ENCODE data around the gene PRPS1L1. TPM values are rescaled to one million over a fixed set of nuclear protein-coding genes. Genes with fewer than 3 reads are reported as not detected.

PRPS1L1 gene
- total and polyA plus RNA-seq, 2 experiments from 2014 or later = not detected

DNA sequence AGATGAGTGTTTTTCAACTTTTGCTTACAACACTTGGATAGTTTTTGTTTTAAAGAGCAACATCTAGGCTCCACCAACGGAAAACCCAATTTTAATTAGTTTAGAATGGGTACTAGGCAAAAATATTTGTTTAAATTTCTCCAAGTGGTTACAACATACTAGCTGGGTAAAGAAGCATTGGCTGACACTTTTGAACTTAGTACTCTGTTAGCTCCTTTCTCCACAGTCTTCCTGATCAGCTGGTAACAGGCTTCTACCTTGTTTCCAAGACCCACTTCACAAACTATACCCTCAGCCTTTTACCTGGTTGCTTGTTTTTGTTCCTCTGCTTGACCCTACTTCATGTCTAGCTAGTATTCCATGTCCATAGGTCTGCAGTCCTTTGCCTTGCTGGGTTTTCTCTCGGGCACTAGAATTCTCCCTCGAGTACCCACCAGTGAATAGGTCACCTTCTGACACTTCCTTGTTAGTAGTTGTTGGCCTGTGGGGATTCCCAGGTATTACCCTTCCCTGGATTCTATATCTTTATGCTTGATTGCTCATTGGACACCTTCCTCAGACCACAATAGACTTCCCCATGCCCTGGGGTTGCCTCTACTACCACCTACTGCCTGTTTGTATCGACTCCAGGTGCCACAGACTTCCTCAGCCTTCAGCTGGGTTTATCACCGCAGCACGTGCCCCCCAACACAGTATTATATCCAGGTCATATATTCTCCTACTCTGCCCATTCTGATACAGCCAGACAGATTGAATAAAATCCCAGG is 42.0 kb downstream of the PRPS1L1 start:
- Histone ChIP-seq H4K20me1 (ENCODE audit: insufficient read depth) (no peaks in the 10 kb centered on the region), H3K27ac (no peak overlapping the region), H3K36me3 (ENCODE audit: low read depth) (no peaks in the 10 kb centered on the region), H3K9me2 (ENCODE audit: insufficient read depth) (no peaks in the 10 kb centered on the region), H3F3A (ENCODE audit: insufficient read depth) (peaks cover 6% of the 10 kb centered on the region; the same call in 1 of the 2 replicates), H2AFZ (no peak overlapping the region), H3K27me3 (replicated peaks; ENCODE audit: insufficient read depth) (no peaks in the 10 kb centered on the region), H3K4me1 (ENCODE audit: insufficient read depth) (peaks cover 10% of the 10 kb centered on the region), H3K79me2 (ENCODE audit: insufficient read depth) (no peaks in the 10 kb centered on the region), H3K4me2 (ENCODE audit: unreplicated experiment) (no peak overlapping the region), H3K9me3 (ENCODE audit: low read depth) (no peaks in the 10 kb centered on the region), H3K4me3 (no peak overlapping the region), H3K9ac (no peak overlapping the region)
- TF ChIP-seq EZH2 (IDR thresholded peaks at IDR 0.05; ENCODE audit: insufficient read depth, poor library complexity, severe bottlenecking) (no peak), EZH2phosphoT487 (IDR thresholded peaks at IDR 0.05; ENCODE audit: insufficient read depth, low read depth) (no peak)
- no peak for DNase-seq
- 70 to 79% methylated on average over 6 of the region's 6 CpGs for WGBS, 2 experiments (ENCODE audit: low coverage in 1 of 2, low lambda C conversion rate in 2 of 2, missing lambda C conversion rate in 2 of 2)
- in situ Hi-C loops (cut with MboI) = no loop called here

DNA sequence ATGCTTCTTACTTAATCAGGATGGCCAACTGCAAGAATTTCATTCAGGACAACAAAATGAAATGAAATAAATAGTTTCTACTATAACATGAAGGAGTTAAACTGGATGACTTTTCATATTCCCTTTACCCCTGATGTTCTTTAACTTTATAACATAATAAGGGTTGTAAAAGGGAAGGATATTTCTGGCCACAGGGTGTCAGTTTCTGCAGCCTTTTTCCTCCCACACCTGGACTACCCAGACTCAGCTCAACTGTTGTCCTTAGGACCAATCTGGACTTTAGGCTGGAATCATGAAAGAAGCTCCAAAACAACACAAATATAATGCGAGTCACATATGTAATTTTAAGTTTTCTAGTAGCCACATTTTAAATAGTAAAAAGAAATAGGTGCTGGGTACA is 43.4 kb downstream of the PRPS1L1 start:
- TF ChIP-seq EZH2 (IDR thresholded peaks at IDR 0.05; ENCODE audit: insufficient read depth, poor library complexity, severe bottlenecking) = no peak
- no peak for TF ChIP-seq EZH2phosphoT487 (IDR thresholded peaks at IDR 0.05; ENCODE audit: insufficient read depth, low read depth)
- H4K20me1 ChIP-seq (ENCODE audit: insufficient read depth) = no peaks in the 10 kb centered on the region
- H2AFZ ChIP-seq = no peak overlapping the region
- H3K9ac ChIP-seq = no peak overlapping the region
- H3K9me2 ChIP-seq (ENCODE audit: insufficient read depth) = no peaks in the 10 kb centered on the region
- peaks cover 10% of the 10 kb centered on the region for H3K4me1 ChIP-seq (ENCODE audit: insufficient read depth)
- no peak overlapping the region for H3K4me3 ChIP-seq
- no peaks in the 10 kb centered on the region for H3K79me2 ChIP-seq (ENCODE audit: insufficient read depth)
- no peak overlapping the region for H3K4me2 ChIP-seq (ENCODE audit: unreplicated experiment)
- WGBS, 2 experiments (ENCODE audit: low coverage in 1 of 2, low lambda C conversion rate in 2 of 2, missing lambda C conversion rate in 2 of 2) = 40 to 56% methylated on average over 1 of the region's 1 CpG
- no peak for DNase-seq
- H3K9me3 ChIP-seq (ENCODE audit: low read depth) = no peaks in the 10 kb centered on the region
- H3F3A ChIP-seq (ENCODE audit: insufficient read depth) = peaks cover 6% of the 10 kb centered on the region; the same call in 1 of the 2 replicates
- no peak overlapping the region for H3K27ac ChIP-seq
- H3K27me3 ChIP-seq (replicated peaks; ENCODE audit: insufficient read depth) = no peaks in the 10 kb centered on the region
- in situ Hi-C loops (cut with MboI) = no loop called here
- H3K36me3 ChIP-seq (ENCODE audit: low read depth) = no peaks in the 10 kb centered on the region

DNA sequence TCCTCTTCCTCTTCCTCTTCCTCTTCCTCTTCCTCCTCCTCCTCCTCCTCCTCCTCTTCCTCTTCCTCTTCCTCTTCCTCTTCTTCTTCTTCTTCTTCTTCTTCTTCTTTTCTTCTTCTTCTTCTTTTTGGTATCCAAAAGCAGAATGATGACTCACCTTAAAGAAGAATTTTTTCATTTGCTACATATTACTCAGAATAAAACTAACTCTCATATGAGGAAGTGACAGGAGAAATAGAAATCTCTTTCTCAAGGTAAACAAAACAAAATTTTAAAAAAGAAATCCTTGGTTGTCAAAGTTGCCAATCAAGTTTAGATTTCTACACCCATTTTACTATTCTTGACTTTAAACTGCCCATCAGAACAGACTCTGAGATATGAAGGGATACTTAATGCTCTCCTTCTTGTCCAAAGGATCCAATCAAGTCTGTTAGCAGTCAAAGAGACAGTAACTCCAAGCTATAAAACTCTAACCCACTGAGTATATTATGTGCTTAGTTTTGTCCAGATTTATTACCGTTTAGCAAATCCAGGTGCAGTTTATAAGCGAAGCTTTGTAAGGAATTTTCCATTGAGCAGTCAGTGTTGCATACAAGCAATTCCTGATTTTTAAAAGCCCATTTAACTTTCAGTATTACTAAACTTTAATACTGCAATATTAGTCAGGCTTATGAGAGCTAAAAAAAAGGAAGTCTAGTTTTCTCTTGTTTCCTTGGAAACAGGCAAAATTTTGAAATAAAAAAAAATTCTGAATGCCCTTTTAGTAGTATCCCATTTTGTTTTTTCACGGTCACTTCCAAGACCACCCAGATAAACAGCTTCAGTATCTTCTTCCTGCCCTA is 44.2 kb downstream of the PRPS1L1 start:
- Histone ChIP-seq H3K9me2 (ENCODE audit: insufficient read depth) (no peaks in the 10 kb centered on the region), H4K20me1 (ENCODE audit: insufficient read depth) (no peaks in the 10 kb centered on the region), H3K27me3 (replicated peaks; ENCODE audit: insufficient read depth) (no peaks in the 10 kb centered on the region), H2AFZ (no peak overlapping the region), H3K36me3 (ENCODE audit: low read depth) (no peaks in the 10 kb centered on the region), H3K4me3 (no peak overlapping the region), H3F3A (ENCODE audit: insufficient read depth) (peaks cover 6% of the 10 kb centered on the region; the same call in 1 of the 2 replicates), H3K9me3 (ENCODE audit: low read depth) (no peaks in the 10 kb centered on the region), H3K4me2 (ENCODE audit: unreplicated experiment) (no peak overlapping the region), H3K79me2 (ENCODE audit: insufficient read depth) (no peaks in the 10 kb centered on the region), H3K4me1 (ENCODE audit: insufficient read depth) (peaks cover 10% of the 10 kb centered on the region), H3K9ac (no peak overlapping the region), H3K27ac (no peak overlapping the region)
- TF ChIP-seq EZH2phosphoT487 (IDR thresholded peaks at IDR 0.05; ENCODE audit: insufficient read depth, low read depth) = no peak
- TF ChIP-seq EZH2 (IDR thresholded peaks at IDR 0.05; ENCODE audit: insufficient read depth, poor library complexity, severe bottlenecking) = no peak
- peak; percentile 7 for DNase-seq
- in situ Hi-C loops (cut with MboI) = no loop called here
- WGBS, 2 experiments (ENCODE audit: low coverage in 1 of 2, low lambda C conversion rate in 2 of 2, missing lambda C conversion rate in 2 of 2) = 19 to 20% methylated on average over 3 of the region's 3 CpGs

DNA sequence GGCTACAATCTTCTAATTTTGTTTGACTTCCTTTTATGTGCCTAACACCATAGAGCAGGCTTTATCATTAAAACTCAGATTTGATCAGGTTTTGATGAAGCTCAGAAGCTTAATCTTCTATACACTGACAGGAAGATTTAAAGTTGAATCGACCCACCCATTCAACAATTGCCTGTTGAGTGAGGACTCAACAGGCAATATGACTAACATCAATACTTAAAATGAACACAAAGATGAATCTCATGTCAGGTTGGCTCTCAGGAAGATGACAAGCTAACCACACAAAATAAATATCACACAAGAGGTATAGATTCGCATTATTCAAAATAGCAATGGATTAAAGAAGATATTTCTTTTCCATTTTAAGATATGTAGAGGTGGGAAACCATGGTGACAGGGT is 50.7 kb downstream of the PRPS1L1 start:
- H3K4me1 ChIP-seq (ENCODE audit: insufficient read depth) = no peaks in the 10 kb centered on the region
- H2AFZ ChIP-seq = no peak overlapping the region
- H3K36me3 ChIP-seq (ENCODE audit: low read depth) = no peaks in the 10 kb centered on the region
- no peaks in the 10 kb centered on the region for H3K9me3 ChIP-seq (ENCODE audit: low read depth)
- WGBS, 2 experiments (ENCODE audit: low coverage in 1 of 2, low lambda C conversion rate in 2 of 2, missing lambda C conversion rate in 2 of 2) = 60 to 65% methylated on average over 2 of the region's 2 CpGs
- no peak for DNase-seq
- no peak overlapping the region for H3K9ac ChIP-seq
- TF ChIP-seq EZH2phosphoT487 (IDR thresholded peaks at IDR 0.05; ENCODE audit: insufficient read depth, low read depth) = no peak
- no peak for TF ChIP-seq EZH2 (IDR thresholded peaks at IDR 0.05; ENCODE audit: insufficient read depth, poor library complexity, severe bottlenecking)
- H3K27me3 ChIP-seq (replicated peaks; ENCODE audit: insufficient read depth) = no peaks in the 10 kb centered on the region
- H4K20me1 ChIP-seq (ENCODE audit: insufficient read depth) = no peaks in the 10 kb centered on the region
- H3K4me3 ChIP-seq = no peak overlapping the region
- no peaks in the 10 kb centered on the region for H3K9me2 ChIP-seq (ENCODE audit: insufficient read depth)
- in situ Hi-C loops (cut with MboI) = no loop called here
- H3K27ac ChIP-seq = no peak overlapping the region
- H3F3A ChIP-seq (ENCODE audit: insufficient read depth) = no peaks in the 10 kb centered on the region
- H3K4me2 ChIP-seq (ENCODE audit: unreplicated experiment) = no peak overlapping the region
- H3K79me2 ChIP-seq (ENCODE audit: insufficient read depth) = no peaks in the 10 kb centered on the region

Other genes starting within 250 kb of the PRPS1L1 start
- 34.2 and 50.8 TPM in 2 replicates for gene SNX13, start 87.4 kb downstream of the PRPS1L1 start, total RNA-seq (2014; rRNA removed; shearing (Covaris generic))
- 21.0 and 21.8 TPM in 2 replicates for gene SNX13, start 87.4 kb downstream of the PRPS1L1 start, polyA plus RNA-seq (2016; fragmentation: Nextera tagmentation; extraction: Ambion mirVana)

Data from GM23248 (cell line).